ENCODE measurements around the gene RTEL1. TPM values are rescaled to one million over a fixed set of nuclear protein-coding genes. Genes with fewer than 3 reads are reported as not detected.
A peak's percentile ranks its signal among the peaks of the same experiment; 100 is the strongest.
"Not testable (repeated sequence)": the region's sequence is repeated elsewhere in the genome, so short reads cannot be mapped to it uniquely, and the experiment has no call there.

RTEL1 gene, protein sequence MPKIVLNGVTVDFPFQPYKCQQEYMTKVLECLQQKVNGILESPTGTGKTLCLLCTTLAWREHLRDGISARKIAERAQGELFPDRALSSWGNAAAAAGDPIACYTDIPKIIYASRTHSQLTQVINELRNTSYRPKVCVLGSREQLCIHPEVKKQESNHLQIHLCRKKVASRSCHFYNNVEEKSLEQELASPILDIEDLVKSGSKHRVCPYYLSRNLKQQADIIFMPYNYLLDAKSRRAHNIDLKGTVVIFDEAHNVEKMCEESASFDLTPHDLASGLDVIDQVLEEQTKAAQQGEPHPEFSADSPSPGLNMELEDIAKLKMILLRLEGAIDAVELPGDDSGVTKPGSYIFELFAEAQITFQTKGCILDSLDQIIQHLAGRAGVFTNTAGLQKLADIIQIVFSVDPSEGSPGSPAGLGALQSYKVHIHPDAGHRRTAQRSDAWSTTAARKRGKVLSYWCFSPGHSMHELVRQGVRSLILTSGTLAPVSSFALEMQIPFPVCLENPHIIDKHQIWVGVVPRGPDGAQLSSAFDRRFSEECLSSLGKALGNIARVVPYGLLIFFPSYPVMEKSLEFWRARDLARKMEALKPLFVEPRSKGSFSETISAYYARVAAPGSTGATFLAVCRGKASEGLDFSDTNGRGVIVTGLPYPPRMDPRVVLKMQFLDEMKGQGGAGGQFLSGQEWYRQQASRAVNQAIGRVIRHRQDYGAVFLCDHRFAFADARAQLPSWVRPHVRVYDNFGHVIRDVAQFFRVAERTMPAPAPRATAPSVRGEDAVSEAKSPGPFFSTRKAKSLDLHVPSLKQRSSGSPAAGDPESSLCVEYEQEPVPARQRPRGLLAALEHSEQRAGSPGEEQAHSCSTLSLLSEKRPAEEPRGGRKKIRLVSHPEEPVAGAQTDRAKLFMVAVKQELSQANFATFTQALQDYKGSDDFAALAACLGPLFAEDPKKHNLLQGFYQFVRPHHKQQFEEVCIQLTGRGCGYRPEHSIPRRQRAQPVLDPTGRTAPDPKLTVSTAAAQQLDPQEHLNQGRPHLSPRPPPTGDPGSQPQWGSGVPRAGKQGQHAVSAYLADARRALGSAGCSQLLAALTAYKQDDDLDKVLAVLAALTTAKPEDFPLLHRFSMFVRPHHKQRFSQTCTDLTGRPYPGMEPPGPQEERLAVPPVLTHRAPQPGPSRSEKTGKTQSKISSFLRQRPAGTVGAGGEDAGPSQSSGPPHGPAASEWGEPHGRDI (N-terminal part only)
- total RNA-seq, result 10 to 100 TPM; 25.7 to 34.9 TPM

DNA sequence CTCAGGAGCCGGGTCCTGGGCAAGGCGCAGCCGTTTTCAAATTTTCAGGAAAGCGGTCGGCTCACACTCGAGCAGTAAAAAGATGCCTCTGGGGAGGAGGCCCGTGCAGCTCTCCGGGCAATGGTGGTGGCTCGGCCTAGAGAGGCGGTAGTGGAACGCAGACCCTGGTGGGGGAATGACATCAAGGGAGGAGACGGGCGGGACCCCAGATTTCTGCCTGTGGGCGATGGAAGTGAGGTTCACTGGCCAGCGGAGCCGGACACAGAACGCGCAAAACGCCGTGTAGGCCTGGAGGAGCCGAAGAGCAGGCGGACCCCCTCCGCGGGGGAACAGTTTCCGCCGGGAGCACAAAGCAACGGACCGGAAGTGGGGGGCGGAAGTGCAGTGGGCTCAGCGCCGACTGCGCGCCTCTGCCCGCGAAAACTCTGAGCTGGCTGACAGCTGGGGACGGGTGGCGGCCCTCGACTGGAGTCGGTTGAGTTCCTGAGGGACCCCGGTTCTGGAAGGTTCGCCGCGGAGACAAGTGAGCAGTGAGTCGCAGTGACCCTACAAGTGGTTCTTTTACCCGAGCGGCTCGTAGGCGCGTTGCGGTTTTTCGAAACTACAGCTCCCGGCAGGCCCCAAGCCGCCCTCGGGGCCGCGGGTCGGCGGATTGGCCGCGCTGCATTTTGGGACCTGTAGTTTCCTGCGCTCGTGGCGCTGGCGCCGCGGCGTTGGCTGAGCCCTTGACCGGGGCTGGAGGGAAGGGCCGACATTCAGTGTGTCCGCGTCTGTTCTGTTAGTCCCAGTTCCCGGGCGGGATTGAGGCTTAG lies at the start of gene RTEL1:
Gene RTEL1, plus strand, starts transcription at position 376 of the 812 bp plus-strand sequence. CDS start 1,091 bp downstream, outside the sequence.
- Histone ChIP-seq H3K9ac (ENCODE audit: low read depth in 2 of 2, low read length in 2 of 2) (peak within 1 kb of the TSS; percentile 72 to 88), H3K27me3 (no peaks in the 10 kb centered on the region), H3K4me3 (peak within 1 kb of the TSS; percentile 69), H3K36me3 (no peaks in the 10 kb centered on the region), H3K27ac (peak within 1 kb of the TSS; percentile 59), H3K9me3 (no peaks in the 10 kb centered on the region), H3K4me1 (peaks cover 9% of the 10 kb centered on the region)
- DNase-seq, result peak; percentile 93
- TF ChIP-seq, protein P1, sequence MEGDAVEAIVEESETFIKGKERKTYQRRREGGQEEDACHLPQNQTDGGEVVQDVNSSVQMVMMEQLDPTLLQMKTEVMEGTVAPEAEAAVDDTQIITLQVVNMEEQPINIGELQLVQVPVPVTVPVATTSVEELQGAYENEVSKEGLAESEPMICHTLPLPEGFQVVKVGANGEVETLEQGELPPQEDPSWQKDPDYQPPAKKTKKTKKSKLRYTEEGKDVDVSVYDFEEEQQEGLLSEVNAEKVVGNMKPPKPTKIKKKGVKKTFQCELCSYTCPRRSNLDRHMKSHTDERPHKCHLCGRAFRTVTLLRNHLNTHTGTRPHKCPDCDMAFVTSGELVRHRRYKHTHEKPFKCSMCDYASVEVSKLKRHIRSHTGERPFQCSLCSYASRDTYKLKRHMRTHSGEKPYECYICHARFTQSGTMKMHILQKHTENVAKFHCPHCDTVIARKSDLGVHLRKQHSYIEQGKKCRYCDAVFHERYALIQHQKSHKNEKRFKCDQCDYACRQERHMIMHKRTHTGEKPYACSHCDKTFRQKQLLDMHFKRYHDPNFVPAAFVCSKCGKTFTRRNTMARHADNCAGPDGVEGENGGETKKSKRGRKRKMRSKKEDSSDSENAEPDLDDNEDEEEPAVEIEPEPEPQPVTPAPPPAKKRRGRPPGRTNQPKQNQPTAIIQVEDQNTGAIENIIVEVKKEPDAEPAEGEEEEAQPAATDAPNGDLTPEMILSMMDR (IDR thresholded peaks at IDR 0.05), result no peak
- intact Hi-C loops (cut with DNase I), result no loop called here

DNA sequence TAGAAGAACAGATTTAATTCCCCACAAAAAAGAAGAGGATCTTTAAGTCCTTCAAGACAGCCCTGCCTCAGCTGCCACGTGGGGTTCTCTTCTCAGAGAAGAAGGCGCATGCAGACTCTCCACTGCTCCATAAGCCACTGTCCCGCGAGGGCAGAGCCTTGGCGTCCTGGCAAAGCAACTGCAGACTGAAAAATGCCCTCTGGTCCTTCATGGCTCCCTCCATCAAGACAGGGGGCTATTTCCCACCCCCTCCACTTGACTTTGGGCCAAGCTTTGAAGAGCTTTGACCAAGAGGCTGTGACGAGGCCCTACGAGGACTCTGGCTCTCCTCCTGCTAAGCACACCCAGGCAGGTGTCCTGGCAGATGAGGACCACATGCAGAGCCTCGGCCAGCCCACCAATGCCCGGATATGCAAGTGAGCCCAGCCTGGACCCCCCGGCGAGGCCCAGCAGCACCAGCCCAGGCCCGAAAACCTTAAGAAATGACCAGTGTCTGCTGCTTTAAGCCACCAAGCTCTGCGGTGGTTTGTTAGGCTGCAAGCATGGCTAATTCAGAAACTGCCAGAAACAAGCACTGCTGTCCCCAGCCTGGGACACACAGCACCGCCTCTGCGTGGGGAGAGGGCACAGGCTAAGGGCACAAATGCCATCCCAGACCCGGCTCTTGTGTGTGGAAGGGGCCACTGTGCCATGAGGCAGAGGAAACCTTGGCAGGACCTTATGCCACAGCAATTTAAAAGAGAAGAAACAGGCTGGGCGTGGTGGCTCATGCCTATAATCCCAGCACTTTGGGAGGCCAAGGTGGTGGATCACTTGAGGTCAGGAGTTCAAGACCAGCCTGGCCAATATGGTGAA lies 47.3 kb upstream of the RTEL1 start:
- Histone ChIP-seq H3K4me1 (no peaks in the 10 kb centered on the region), H3K4me3 (no peak overlapping the region), H3K27ac (no peak overlapping the region), H3K9ac (ENCODE audit: low read depth in 2 of 2, low read length in 2 of 2) (no peak overlapping the region), H3K9me3 (no peaks in the 10 kb centered on the region), H3K36me3 (no peaks in the 10 kb centered on the region), H3K27me3 (no peaks in the 10 kb centered on the region)
- no peak for DNase-seq
- intact Hi-C loops (cut with DNase I), result no loop called here
- TF ChIP-seq, protein P1 (IDR thresholded peaks at IDR 0.05), result no peak

DNA sequence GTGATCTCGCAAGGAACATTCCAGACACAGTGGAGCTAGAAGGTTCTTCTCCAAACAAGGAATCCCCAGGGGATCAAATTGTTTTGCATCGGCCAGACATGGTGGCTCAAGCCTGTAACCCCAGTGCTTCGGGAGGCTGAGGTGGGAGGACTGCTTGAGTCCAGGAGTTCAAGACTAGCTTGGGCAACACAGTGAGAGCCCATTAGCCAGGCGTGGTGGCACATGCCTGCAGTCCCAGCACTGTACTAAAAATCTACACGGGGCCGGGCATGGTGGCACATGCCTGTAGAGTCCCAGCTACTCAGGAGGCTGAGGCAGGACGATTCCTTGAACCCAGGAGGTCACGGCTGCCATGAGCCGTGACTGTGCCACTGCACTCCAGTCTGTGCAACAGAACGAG lies 46.5 kb upstream of the RTEL1 start:
- TF ChIP-seq, protein P1 (IDR thresholded peaks at IDR 0.05), result no peak
- no peak for DNase-seq
- Histone ChIP-seq H3K27me3 (no peaks in the 10 kb centered on the region), H3K4me1 (no peaks in the 10 kb centered on the region), H3K4me3 (no peak overlapping the region), H3K36me3 (no peaks in the 10 kb centered on the region), H3K27ac (no peak overlapping the region), H3K9ac (ENCODE audit: low read depth in 2 of 2, low read length in 2 of 2) (no peak overlapping the region), H3K9me3 (no peaks in the 10 kb centered on the region)
- intact Hi-C loops (cut with DNase I), result no loop called here

DNA sequence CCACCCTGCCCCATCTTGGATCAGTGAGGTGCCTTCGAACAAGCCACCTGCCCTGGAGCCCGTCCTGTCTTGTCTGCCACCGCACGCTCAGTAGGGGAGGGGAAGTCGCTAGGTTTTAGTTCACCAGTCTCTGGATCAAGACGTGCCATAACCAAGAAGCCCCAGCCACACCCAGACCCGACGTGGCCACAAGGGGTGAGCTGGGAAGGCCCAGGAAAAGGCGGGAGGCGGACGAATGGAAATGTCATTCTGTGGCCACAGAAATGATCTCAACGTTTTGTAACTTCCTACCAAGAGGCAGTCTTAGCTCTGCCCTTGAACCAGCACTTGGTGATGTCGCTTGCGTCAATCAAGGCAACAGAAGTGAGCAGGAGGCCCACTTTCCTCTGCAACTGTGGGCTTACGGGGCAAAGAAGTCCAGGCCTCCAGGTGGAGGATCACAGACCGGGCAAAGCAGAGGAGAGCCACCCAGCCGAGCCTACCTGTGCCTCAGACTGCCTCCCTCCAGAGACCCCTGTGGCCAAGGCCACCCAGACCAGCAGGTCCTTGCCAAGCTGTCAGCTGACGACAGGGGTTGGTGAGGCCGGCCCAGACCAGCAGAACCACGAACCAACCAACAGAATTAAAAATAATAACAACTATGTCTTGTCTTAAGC lies 45.7 kb upstream of the RTEL1 start:
- intact Hi-C loops (cut with DNase I), result no loop called here
- DNase-seq, result no peak
- Histone ChIP-seq H3K27ac (no peak overlapping the region), H3K9ac (ENCODE audit: low read depth in 2 of 2, low read length in 2 of 2) (no peak overlapping the region), H3K4me3 (no peak overlapping the region), H3K9me3 (no peaks in the 10 kb centered on the region), H3K36me3 (no peaks in the 10 kb centered on the region), H3K27me3 (no peaks in the 10 kb centered on the region), H3K4me1 (no peaks in the 10 kb centered on the region)
- TF ChIP-seq, protein P1 (IDR thresholded peaks at IDR 0.05), result no peak

DNA sequence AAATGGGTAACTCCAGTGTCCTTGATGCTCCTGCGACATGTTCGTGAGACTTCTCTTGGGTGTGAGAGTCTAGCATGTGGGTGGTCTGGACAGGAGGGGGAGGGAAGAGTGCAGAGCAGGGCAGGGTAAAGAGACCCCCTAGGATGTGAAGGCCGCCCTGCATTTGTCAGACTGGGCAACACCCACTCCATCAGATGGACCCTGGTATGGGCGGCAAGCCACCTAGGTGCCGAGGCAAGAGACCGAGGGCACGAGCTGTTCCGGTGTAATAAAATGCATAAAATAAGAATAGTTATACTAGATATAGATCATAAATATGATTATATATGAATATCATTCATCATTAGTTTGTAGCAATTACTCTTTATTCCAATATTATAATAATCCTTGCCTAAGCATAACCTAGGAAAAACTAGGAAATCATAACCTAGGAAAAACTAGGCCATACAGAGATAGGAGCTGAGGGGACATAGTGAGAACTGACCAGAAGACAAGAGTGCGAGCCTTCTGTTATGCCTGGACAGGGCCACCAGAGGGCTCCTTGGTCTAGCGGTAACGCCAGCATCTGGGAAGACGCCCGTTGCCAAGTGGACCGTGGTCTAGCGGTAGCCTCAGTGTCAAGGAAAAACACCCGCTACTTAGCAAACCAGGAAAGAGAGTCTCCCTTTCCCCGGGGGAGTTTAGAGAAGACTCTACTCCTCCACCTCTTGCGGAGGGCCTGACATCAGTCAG lies 44.1 kb upstream of the RTEL1 start:
- H3K4me3 ChIP-seq; H3K27ac ChIP-seq; H3K27me3 ChIP-seq; DNase-seq; intact Hi-C loops (cut with DNase I); H3K4me1 ChIP-seq; H3K9ac ChIP-seq (ENCODE audit: low read depth in 2 of 2, low read length in 2 of 2); H3K9me3 ChIP-seq; H3K36me3 ChIP-seq: not testable (repeated sequence)

All from colonic mucosa (tissue), 4 donors.